SH-SY5Y (cell line): Measurements from ENCODE around the gene CMTR2.

ENCODE experiments used
- GATA2 ChIP-seq: IDR thresholded peaks from 2 replicates; pipeline ENCODE4 v1.6.1; 2011; ENCODE audit warnings: mild to moderate bottlenecking, low read depth, low read length
- GATA3 ChIP-seq: IDR thresholded peaks from 2 replicates; pipeline ENCODE4 v1.6.1; 2011; ENCODE audit warnings: low read depth, mild to moderate bottlenecking, low read length, moderate library complexity

- TF ChIP-seq GATA2 = no peak
- no peak for TF ChIP-seq GATA3
These were observed 44.7 kb downstream of the CMTR2 start for GRCh38 chr16:71244521-71244920.
